Stimulated activated CD8-positive, alpha-beta memory T cell treated with anti-CD3 and anti-CD28 coated beads, Interleukin-2, amount 100 ng/mL, for 1 hour (primary cell): Measurements from ENCODE around the gene RIOX2.
"Not testable (repeated sequence)": the region's sequence is repeated elsewhere in the genome, so short reads cannot be mapped to it uniquely, and the experiment has no call there.

Experiments used
- DNase-seq, 2 donors: peaks; one replicate each; pipeline ENCODE4 v3.0.0-alpha.2; 2020; ENCODE audit warnings: low read depth in 2 of 2

The RIOX2 gene

GRCh38 chr3:97911459-97911858 lies 60.8 kb downstream of the RIOX2 start:
- DNase-seq: no peak

DNA sequence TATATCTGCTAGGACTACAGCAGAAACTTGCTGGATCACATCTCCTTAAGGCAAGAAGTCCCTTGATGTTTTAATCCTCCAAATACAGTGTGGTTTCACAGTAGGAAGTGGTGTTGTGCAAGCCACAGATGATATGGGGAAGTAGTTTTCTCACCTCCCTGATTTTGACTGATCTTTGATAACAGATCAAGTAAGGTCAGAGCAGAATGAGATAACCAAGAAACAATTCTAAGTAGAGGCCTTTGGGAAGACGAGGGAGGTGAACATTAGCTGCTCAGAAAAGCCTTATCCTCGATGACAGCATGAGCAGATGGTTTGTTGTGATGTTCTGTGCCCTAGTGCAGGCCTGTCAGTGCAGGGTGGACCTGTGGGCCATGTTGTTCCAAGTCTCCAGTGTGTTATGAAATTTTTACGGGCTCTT lies 61.3 kb downstream of the RIOX2 start:
- no peak for DNase-seq

GRCh38 chr3:97910236-97910831 lies 61.9 kb downstream of the RIOX2 start:
- DNase-seq: peak in 1 of 2 donors; percentile 9

GRCh38 chr3:97909830-97910229 lies 62.4 kb downstream of the RIOX2 start:
- DNase-seq: not testable (repeated sequence)

DNA sequence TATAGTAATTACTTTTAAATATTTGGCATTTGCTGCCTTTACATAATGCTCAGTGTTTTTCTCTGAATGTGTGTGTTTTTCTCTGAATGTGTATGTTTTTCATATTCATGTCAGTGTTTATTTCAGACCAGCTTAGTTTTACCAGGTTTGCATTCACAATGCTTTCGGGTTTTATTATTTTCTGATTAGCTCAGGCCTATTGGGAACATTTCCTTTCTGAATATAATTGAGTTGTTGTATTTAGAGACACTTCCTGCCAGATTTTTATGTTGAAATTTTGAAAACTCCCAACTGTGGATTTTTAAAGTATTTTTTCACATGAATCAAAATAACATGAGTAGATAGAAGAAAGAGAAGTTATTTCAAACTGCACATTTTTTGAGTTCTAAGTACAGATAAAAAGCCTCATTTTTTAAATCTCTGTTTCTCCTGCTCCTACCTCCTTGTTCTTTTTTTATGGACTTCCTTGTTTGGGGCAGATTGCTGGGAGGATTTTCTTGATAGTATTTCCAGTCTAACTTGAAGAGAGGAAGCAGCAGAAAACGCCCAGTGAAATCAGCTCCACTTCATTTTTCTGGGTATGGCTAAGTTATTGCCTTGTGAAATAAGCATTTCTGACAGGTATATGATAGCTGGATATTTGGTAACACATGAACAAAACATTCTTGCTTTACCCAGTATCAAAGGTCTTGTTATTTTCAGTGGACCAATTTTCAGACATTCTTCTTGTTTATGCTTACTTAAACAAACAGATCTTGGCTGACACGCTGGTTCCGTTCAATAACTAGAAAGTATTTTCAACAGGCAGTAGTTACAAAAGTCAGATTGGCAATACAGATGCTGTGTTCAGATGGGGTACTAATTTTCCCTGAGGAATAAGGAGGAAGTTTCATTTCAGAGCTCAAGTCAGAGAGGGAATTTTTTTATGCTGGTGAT lies 70.7 kb downstream of the RIOX2 start:
- DNase-seq: no peak

- DNase-seq: no peak
Measured at GRCh38 chr3:97899331-97899730, 72.9 kb downstream of the RIOX2 start.

- no peak for DNase-seq
Measured at GRCh38 chr3:97896547-97896946, 75.7 kb downstream of the RIOX2 start.

DNA sequence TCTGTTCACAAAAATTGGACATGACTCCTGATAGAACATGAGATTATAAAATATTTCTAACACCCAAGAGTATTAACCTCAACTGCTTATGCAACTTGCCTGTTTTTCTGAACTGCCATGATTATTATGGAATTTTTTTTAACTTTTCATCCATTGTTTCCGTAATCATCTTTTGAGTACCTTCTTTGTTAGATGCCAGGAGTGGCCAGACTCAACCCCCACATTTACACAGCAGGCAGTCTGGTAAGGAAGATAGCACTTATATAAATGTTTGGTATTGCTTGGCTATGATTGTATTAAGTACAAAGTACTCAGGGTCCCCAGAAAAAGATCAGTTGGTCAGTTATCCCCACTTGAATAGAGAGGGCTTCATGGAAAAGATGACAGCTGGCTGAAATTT lies 76.1 kb downstream of the RIOX2 start:
- DNase-seq: no peak

DNA sequence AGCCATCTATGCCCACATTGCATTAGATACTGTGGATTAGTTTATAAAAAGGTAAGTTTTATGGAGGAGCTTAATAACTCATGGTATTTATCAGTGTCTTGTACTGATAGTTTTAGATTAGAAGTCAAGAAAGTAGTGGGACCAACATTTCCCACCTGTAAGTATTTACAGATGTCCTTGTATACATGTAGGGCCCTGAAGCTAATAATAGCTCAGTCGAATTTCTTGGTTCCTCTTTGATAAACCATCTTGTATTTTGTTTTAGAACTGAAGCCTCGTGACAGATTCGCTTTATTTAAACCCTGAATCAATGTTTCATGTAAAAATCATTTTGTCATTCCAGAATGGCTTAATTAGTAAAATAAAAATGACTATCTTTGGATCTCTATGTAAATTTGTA lies 77.0 kb downstream of the RIOX2 start:
- DNase-seq: no peak

GRCh38 chr3:97892852-97893251 lies 79.4 kb downstream of the RIOX2 start:
- no peak for DNase-seq
